Keratinocyte (primary cell): ENCODE results near the gene ZFYVE28. TPM values are rescaled to one million over a fixed set of nuclear protein-coding genes. Genes with fewer than 3 reads are reported as not detected.

Experiments
- DNase-seq: peaks from one replicate; pipeline ENCODE4 v3.0.0-alpha.2; 2011; ENCODE audit warnings: low read depth, missing footprints, low spot score
- FAIRE-seq: peaks from 2 replicates; lab custom pipeline; 2011; peaks lifted over from hg19 to GRCh38; lab: Jason Lieb, UNC
- H2AFZ ChIP-seq: 2 replicates; pipeline ENCODE4 v1.6.0; 2012; ENCODE audit warnings: low read length, control low read depth, inconsistent platforms; ENCODE audit not compliant: control insufficient read depth
- H3K27ac ChIP-seq: 2 replicates; pipeline ENCODE4 v1.5.1; 2011; ENCODE audit warnings: low read length; ENCODE audit not compliant: control insufficient read depth, insufficient read depth
- H3K27me3 ChIP-seq: 3 replicates; pipeline ENCODE4 v1.6.0; 2011; ENCODE audit warnings: low read length; ENCODE audit not compliant: control insufficient read depth, insufficient read depth; ENCODE audit errors: extremely low read depth
- H3K36me3 ChIP-seq, 2 experiments: 2 replicates in 1 of 2; 3 replicates in 1 of 2; pipeline ENCODE4 v1.5.1; 2011; ENCODE audit warnings: low read length in 2 of 2, mild to moderate bottlenecking in 1 of 2; ENCODE audit not compliant: control insufficient read depth in 2 of 2, insufficient read depth in 2 of 2; ENCODE audit errors: extremely low read depth in 1 of 2
- H3K4me1 ChIP-seq: 3 replicates; pipeline ENCODE4 v1.5.1; 2011; ENCODE audit warnings: low read length; ENCODE audit not compliant: control insufficient read depth, insufficient read depth; ENCODE audit errors: extremely low read depth
- H3K4me2 ChIP-seq: 3 replicates; pipeline ENCODE4 v1.6.0; 2011; ENCODE audit warnings: low read depth, low read length; ENCODE audit not compliant: control insufficient read depth, insufficient read depth; ENCODE audit errors: extremely low read depth
- H3K4me3 ChIP-seq, 3 experiments: fragments of 200-600 bp in 1 of 3; sonication (generic) in 1 of 3; 2 replicates in 2 of 3; 3 replicates in 1 of 3; pipeline ENCODE4 v1.5.1; 2011 to 2016; ENCODE audit warnings: low read length in 3 of 3, mild to moderate bottlenecking in 3 of 3, control low read depth in 2 of 3, inconsistent platforms in 1 of 3, low read depth in 1 of 3, mixed read lengths in 1 of 3, mixed run types in 1 of 3, moderate library complexity in 1 of 3; ENCODE audit not compliant: control insufficient read depth in 2 of 3, insufficient read depth in 2 of 3; ENCODE audit errors: extremely low read depth in 1 of 3
- H3K79me2 ChIP-seq: 2 replicates; pipeline ENCODE4 v1.6.0; 2012; ENCODE audit warnings: low read length; ENCODE audit not compliant: control insufficient read depth, insufficient read depth
- H3K9ac ChIP-seq: 3 replicates; pipeline ENCODE4 v1.6.0; 2011; ENCODE audit warnings: low read length; ENCODE audit not compliant: control insufficient read depth, insufficient read depth; ENCODE audit errors: extremely low read depth
- H3K9me1 ChIP-seq: 3 replicates; pipeline ENCODE4 v1.6.0; 2011; ENCODE audit warnings: low read length; ENCODE audit not compliant: control insufficient read depth, insufficient read depth; ENCODE audit errors: extremely low read depth
- H3K9me3 ChIP-seq: 2 replicates; pipeline ENCODE4 v1.5.1; 2012; ENCODE audit warnings: low read depth, low read length; ENCODE audit not compliant: control insufficient read depth
- H4K20me1 ChIP-seq: 3 replicates; pipeline ENCODE4 v1.6.0; 2011; ENCODE audit warnings: low read length; ENCODE audit not compliant: control insufficient read depth, insufficient read depth; ENCODE audit errors: extremely low read depth
- CTCF ChIP-seq, 3 experiments: IDR thresholded peaks in 1 of 3; conservative IDR thresholded peaks in 1 of 3; optimal IDR thresholded peaks in 1 of 3; 2 replicates in 2 of 3; 3 replicates in 1 of 3; pipeline versions ENCODE3 to v1.5.1; 2011; ENCODE audit warnings: low read length in 3 of 3, mild to moderate bottlenecking in 3 of 3, moderate library complexity in 2 of 3, control low read depth in 1 of 3, inconsistent platforms in 1 of 3; ENCODE audit not compliant: insufficient read depth in 2 of 3; ENCODE audit errors: extremely low read depth in 1 of 3
- EZH2 ChIP-seq: IDR thresholded peaks from one replicate; pipeline ENCODE4 v1.6.1; 2012; ENCODE audit warnings: inconsistent platforms, mild to moderate bottlenecking, low read length, moderate library complexity
- dilution Hi-C: fragments of 300-500 bp; cut with MboI; formaldehyde crosslinking; loops from one replicate; pipeline ENCODE4 v1.7.0; 2020; ENCODE audit warnings: low sequenced_read_pairs; ENCODE audit not compliant: extremely low pct_ligation_motif_present
- polyA plus RNA-seq, 5 experiments: library from polyadenylated mRNA; depleted of rRNA in 3 of 5; stranded (reverse) in 3 of 5; stranded (forward) in 1 of 5; unstranded in 1 of 5; fragments of >200 nt; gene quantifications; 1 replicate in 1 of 5; 2 replicates in 3 of 5; 3 replicates in 1 of 5; pipeline versions ENCODE4 v1.2.1 to v1.2.3, GENCODE V29; 2011 to 2012; ENCODE audit warnings: missing spikeins in 2 of 5, low read depth in 1 of 5, low replicate concordance in 1 of 5

Gene ZFYVE28
- polyA plus RNA-seq, 1 donor (not counting 4 experiments of a cell fraction or from before 2014, with no cell fraction given): 0.33 TPM

DNA sequence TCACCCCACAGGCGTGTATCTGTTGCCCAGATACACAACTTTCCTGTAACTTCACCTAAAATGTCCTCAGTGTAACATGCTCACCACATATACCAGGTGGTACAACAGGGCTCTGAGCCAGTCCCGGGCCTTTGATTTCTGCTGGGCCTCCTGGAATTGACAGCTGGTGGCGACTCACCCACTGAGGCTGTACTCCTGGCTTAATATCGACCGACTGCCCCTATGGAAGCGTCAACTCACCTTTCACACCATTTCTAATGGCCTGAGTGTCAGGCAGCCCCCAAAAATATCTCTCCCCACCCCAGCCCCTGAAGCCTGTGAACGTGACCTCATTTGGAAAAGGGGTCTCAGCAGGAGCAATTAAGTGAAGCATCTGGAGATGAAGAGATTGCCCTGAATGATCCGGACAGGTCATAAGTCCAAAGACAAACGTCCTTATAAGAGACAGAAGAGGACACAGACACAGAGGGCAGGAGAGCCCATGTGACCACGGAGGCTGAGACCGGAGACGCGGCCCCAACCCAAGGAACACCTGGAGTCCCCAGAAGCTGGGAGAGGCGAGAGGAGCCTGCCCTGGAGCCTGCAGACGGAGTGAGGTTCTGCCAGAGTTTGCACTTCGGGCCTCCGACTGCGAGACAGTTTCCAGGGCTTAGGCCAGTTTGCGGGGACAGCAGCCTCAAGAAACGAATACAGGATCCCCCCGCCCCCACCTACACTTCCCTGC, 144.0 kb downstream of the ZFYVE28 start:
- no peak for FAIRE-seq
- no peak overlapping the region for H3K4me3 ChIP-seq
- dilution Hi-C loops: no loop called here

DNA sequence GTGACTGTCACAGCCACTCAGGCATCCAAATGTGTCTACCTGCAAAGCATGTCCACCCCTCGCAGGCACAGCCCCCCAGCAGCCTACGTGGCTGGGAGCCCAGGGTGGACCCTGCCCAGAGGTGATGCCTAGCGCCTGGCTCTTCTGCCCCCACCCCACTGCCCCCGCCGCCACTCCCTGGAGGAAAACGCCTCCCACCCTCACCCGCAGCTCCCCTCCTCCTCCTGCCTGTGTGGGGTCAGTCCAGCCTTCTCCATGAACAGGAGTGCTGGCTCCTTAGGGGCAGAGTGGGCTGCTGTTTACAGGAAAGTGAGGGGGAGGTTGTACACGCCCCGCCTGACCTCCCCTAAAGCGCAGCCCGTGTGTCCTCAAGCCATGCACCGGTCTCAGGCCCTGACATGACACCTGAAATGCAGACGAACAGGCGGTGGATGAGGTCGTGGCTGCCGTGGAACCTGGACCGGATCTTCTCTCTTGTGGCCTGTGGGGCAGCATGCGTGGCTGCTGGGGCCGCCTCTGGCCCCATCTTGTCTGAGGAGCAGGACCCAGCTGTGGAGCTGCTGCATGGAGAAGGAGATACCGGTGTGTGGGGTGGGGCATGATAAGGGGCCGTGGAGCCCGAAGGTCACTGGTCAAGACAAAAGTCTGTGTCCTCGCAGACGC, 144.7 kb downstream of the ZFYVE28 start:
- DNase-seq: no peak
- Histone ChIP-seq H3K4me2 (no peak overlapping the region), H3K79me2 (no peaks in the 10 kb centered on the region), H3K9me3 (no peaks in the 10 kb centered on the region), H3K36me3 (no peaks in the 10 kb centered on the region), H3K4me1 (no peaks in the 10 kb centered on the region), H3K9me1 (no peaks in the 10 kb centered on the region), H4K20me1 (no peaks in the 10 kb centered on the region), H2AFZ (no peak overlapping the region), H3K4me3 (no peak overlapping the region), H3K27me3 (no peaks in the 10 kb centered on the region), H3K9ac (no peak overlapping the region), H3K27ac (no peak overlapping the region)
- no peak for FAIRE-seq
- TF ChIP-seq CTCF (optimal IDR thresholded peaks at IDR 0.05 in 1 of 3, IDR thresholded peaks at IDR 0.05 in 1 of 3, conservative IDR thresholded peaks at IDR 0.05 in 1 of 3; ENCODE audit: extremely low read depth in 1 of 3, insufficient read depth in 2 of 3, low read length in 3 of 3): no peak
- TF ChIP-seq EZH2: no peak
- dilution Hi-C loops: no loop called here

More for the DNA sequence above, 144.0 kb downstream of the ZFYVE28 start:
- no peaks in the 10 kb centered on the region for H3K9me3 ChIP-seq
- H4K20me1 ChIP-seq: no peaks in the 10 kb centered on the region
- DNase-seq: no peak
- TF ChIP-seq EZH2: no peak
- no peak for TF ChIP-seq CTCF (optimal IDR thresholded peaks at IDR 0.05 in 1 of 3, IDR thresholded peaks at IDR 0.05 in 1 of 3, conservative IDR thresholded peaks at IDR 0.05 in 1 of 3; ENCODE audit: extremely low read depth in 1 of 3, insufficient read depth in 2 of 3, low read length in 3 of 3)
- no peak overlapping the region for H3K9ac ChIP-seq
- no peaks in the 10 kb centered on the region for H3K79me2 ChIP-seq
- no peak overlapping the region for H3K4me2 ChIP-seq
- no peaks in the 10 kb centered on the region for H3K27me3 ChIP-seq
- no peaks in the 10 kb centered on the region for H3K36me3 ChIP-seq
- no peaks in the 10 kb centered on the region for H3K9me1 ChIP-seq
- no peak overlapping the region for H3K27ac ChIP-seq
- H3K4me1 ChIP-seq: no peaks in the 10 kb centered on the region
- H2AFZ ChIP-seq: no peak overlapping the region
